ENCODE measurements around the gene ATAD3B. TPM values are rescaled to one million over a fixed set of nuclear protein-coding genes. Genes with fewer than 3 reads are reported as not detected.

Gene ATAD3B
- total and polyA plus RNA-seq, 2 of the 13 experiments (the other 11 are each of a cell fraction or from before 2014, with no cell fraction given): 9.6 to 31.1 TPM

GRCh38 chr1:1431845-1432273 is 39.7 kb upstream of the ATAD3B start (continued):
- no peak for TF ChIP-seq THAP9 (CRISPR knock-in tag; IDR thresholded peaks at IDR 0.05; ENCODE audit: borderline replicate concordance)
- TF ChIP-seq ZNF335 (CRISPR knock-in tag; IDR thresholded peaks at IDR 0.05): peak; percentile 95
- TF ChIP-seq ZNF451 (CRISPR knock-in tag; IDR thresholded peaks at IDR 0.05): peak; percentile 76; the same call in 1 of the 2 replicates
- no peak for TF ChIP-seq SNAPC5 (CRISPR knock-in tag; IDR thresholded peaks at IDR 0.05; ENCODE audit: borderline replicate concordance)
- TF ChIP-seq SRF (IDR thresholded peaks at IDR 0.05; ENCODE audit: low read depth, low read length): no peak
- peak; percentile 87; the same call in 1 of the 2 replicates for TF ChIP-seq ZNF326 (CRISPR knock-in tag; IDR thresholded peaks at IDR 0.05; ENCODE audit: borderline replicate concordance)
- TF ChIP-seq POGZ (CRISPR knock-in tag; IDR thresholded peaks at IDR 0.05): no peak
- peak; percentile 59 for TF ChIP-seq ZNF143 (CRISPR knock-in tag; IDR thresholded peaks at IDR 0.05)
- peak; percentile 66; the same call in 1 of the 2 replicates for TF ChIP-seq ZNF724P (CRISPR knock-in tag; IDR thresholded peaks at IDR 0.05; ENCODE audit: borderline replicate concordance)
- no peak for TF ChIP-seq SMC3 (IDR thresholded peaks at IDR 0.05; ENCODE audit: low read length)
- TF ChIP-seq ZNF430 (CRISPR knock-in tag; IDR thresholded peaks at IDR 0.05): peak; percentile 90
- TF ChIP-seq ARNT2 (CRISPR knock-in tag; IDR thresholded peaks at IDR 0.05; ENCODE audit: low read depth): peak; percentile 55; the same call in 1 of the 2 replicates
- TF ChIP-seq ZNF142 (CRISPR knock-in tag; IDR thresholded peaks at IDR 0.05): 0 out of 2 replicates have a peak, but pooled peaks have one; percentile 24
- TF ChIP-seq MTERF4 (CRISPR knock-in tag; IDR thresholded peaks at IDR 0.05): 0 out of 2 replicates have a peak, but pooled peaks have one; percentile 1
- TF ChIP-seq PPARG (CRISPR knock-in tag; conservative IDR thresholded peaks at IDR 0.05): peak; percentile 71
- no peak for TF ChIP-seq PLSCR1 (CRISPR knock-in tag; IDR thresholded peaks at IDR 0.05; ENCODE audit: borderline replicate concordance)
- TF ChIP-seq ARID2 (CRISPR knock-in tag; IDR thresholded peaks at IDR 0.05; ENCODE audit: borderline replicate concordance): no peak
- TF ChIP-seq ZNF605 (CRISPR knock-in tag; IDR thresholded peaks at IDR 0.05): peak; percentile 83
- TF ChIP-seq FOXA1 (IDR thresholded peaks at IDR 0.05): no peak
- peak; percentile 62 for TF ChIP-seq FOXA1 (CRISPR knock-in tag; IDR thresholded peaks at IDR 0.05)
- peak; percentile 72 for TF ChIP-seq PHF8 (CRISPR knock-in tag; IDR thresholded peaks at IDR 0.05)
